ENCODE data around the gene CHCHD3.

DNA sequence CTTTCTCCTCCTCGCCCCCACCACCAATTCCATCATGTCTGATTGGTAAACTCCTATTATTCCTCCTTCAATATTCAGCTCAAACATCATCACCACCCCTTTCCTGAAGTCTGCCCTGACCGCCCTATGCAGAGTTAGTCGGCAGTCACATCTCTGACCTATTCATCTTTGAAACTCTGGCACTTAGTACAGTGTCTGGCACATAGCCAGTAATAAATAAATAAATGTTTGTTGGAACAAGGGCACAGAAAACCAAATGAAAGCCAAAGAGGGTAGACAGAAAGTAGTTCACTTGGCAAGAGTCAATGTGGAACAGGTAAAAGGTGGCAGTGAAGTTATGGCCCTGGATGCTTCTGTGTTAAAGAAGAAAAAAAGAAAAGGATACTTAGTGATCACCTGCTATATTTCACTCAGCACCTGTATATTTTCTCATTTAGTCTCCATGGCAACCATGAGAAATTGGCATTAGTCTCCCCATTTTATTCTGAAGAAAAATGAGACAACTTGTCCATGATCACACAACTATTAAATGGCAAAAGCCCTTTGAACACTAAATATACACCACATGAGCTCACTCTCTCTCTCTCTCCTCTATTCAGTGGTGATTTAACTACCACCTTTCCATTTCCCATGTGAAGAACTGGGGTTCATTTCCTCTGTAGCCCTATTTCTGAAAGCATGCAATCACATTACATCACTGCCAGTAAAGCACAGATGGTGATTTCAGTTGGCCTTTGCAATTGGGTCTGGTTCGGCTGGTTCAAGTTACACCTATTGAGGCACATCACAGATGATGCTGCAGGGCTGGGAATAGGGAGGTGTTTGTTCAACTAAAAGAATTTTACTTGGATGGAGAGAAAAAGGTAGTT, 25.3 kb downstream of the CHCHD3 start:
- TF ChIP-seq REST (IDR thresholded peaks at IDR 0.05; ENCODE audit: insufficient read depth in 1 of 2, low read depth in 2 of 2, low read length in 2 of 2): no peak
- no peak for TF ChIP-seq TAF1 (IDR thresholded peaks at IDR 0.05; ENCODE audit: borderline replicate concordance, insufficient read depth, low read length)
- no peak for TF ChIP-seq SIN3A (IDR thresholded peaks at IDR 0.05; ENCODE audit: borderline replicate concordance, insufficient read depth, low read length)
